Vagina (tissue), 2 donors: ENCODE results near the gene ACADS. TPM values are rescaled to one million over a fixed set of nuclear protein-coding genes. Genes with fewer than 3 reads are reported as not detected.

ENCODE experiments used
- DNase-seq, 2 donors: peaks; one replicate each; pipeline ENCODE4 v3.0.0-alpha.2; 2017; ENCODE audit errors: extremely low spot score in 2 of 2
- H3K27ac ChIP-seq: fragments of 200-600 bp; sonication (generic); one replicate; pipeline ENCODE4 v1.5.1; 2019
- H3K27me3 ChIP-seq: fragments of 200-600 bp; sonication (generic); one replicate; pipeline ENCODE4 v1.5.1; 2019
- H3K36me3 ChIP-seq, 2 donors: fragments of 200-600 bp; sonication (generic); one replicate each; pipeline ENCODE4 v1.5.1; 2017 to 2019
- H3K4me1 ChIP-seq: fragments of 200-600 bp; sonication (generic); one replicate; pipeline ENCODE4 v1.5.1; 2019
- H3K4me3 ChIP-seq, 2 donors: fragments of 200-600 bp; sonication (generic); 1 replicate in 1 of 2; 2 replicates in 1 of 2; pipeline ENCODE4 v1.5.1; 2016 to 2019
- H3K9me3 ChIP-seq: fragments of 200-600 bp; sonication (generic); one replicate; pipeline ENCODE4 v1.5.1; 2019
- CTCF ChIP-seq, 3 experiments: fragments of 450-650 bp in 2 of 3; fragments of 200-600 bp in 1 of 3; sonication (generic) in 1 of 3; IDR thresholded peaks; one replicate each; pipeline ENCODE4 v1.5.1; 2017 to 2019; ENCODE audit warnings: antibody characterized with exemption in 3 of 3, mild to moderate bottlenecking in 2 of 3, moderate library complexity in 2 of 3
- POLR2A ChIP-seq, 2 donors: fragments of 450-650 bp; IDR thresholded peaks; one replicate each; pipeline ENCODE4 v1.6.1; 2017; ENCODE audit warnings: antibody characterized with exemption in 2 of 2, mild to moderate bottlenecking in 2 of 2, moderate library complexity in 2 of 2
- POLR2AphosphoS5 ChIP-seq, 2 donors: sonication (generic); formaldehyde crosslinking; IDR thresholded peaks; one replicate each; pipeline ENCODE4 v1.9.0; 2017; ENCODE audit warnings: antibody characterized with exemption in 2 of 2, mild to moderate bottlenecking in 2 of 2, low read depth in 1 of 2; ENCODE audit not compliant: insufficient read depth in 1 of 2
- intact Hi-C: fragments of 100-400 bp; cut with DNase I; formaldehyde crosslinking; loops from one replicate; pipeline ENCODE4 v1.15.1; 2023
- total RNA-seq: library from RNA; depleted of rRNA; stranded (reverse); fragments of >200 nt; gene quantifications from one replicate; pipeline ENCODE4 v1.2.3, GENCODE V29; 2016

Gene ACADS
- total RNA-seq, 1 donor from 2014 or later, result 21.4 TPM

GRCh38 chr12:120684523-120684932 lies 41.1 kb upstream of the ACADS start:
- no peaks in the 10 kb centered on the region for H3K36me3 ChIP-seq
- intact Hi-C loops, result no loop called here
- DNase-seq, result no peak
- H3K27ac ChIP-seq, result no peak overlapping the region
- no peaks in the 10 kb centered on the region for H3K9me3 ChIP-seq
- peaks cover 27% of the 10 kb centered on the region for H3K4me1 ChIP-seq
- no peak overlapping the region for H3K4me3 ChIP-seq
- TF ChIP-seq POLR2AphosphoS5 (IDR thresholded peaks at IDR 0.05; ENCODE audit: insufficient read depth in 1 of 2, low read depth in 1 of 2) (peak in 1 of 2 donors; percentile 72), CTCF (IDR thresholded peaks at IDR 0.05) (no peak)
- H3K27me3 ChIP-seq, result no peaks in the 10 kb centered on the region

GRCh38 chr12:120685522-120685921 lies 40.1 kb upstream of the ACADS start:
- Histone ChIP-seq H3K9me3 (no peaks in the 10 kb centered on the region), H3K4me1 (peaks cover 35% of the 10 kb centered on the region), H3K4me3 (peak overlapping the region in 1 of 2 donors; percentile 77), H3K27ac (peak overlapping the region; percentile 92), H3K27me3 (no peaks in the 10 kb centered on the region), H3K36me3 (no peaks in the 10 kb centered on the region)
- DNase-seq, result no peak
- TF ChIP-seq POLR2AphosphoS5 (IDR thresholded peaks at IDR 0.05; ENCODE audit: insufficient read depth in 1 of 2, low read depth in 1 of 2), result no peak
- no peak for TF ChIP-seq CTCF (IDR thresholded peaks at IDR 0.05)
- no peak for TF ChIP-seq POLR2A (IDR thresholded peaks at IDR 0.05)
- intact Hi-C loops, result no loop called here

- peak; percentile 96 to 98 for DNase-seq
- Histone ChIP-seq H3K36me3 (no peaks in the 10 kb centered on the region), H3K27ac (peak overlapping the region; percentile 92), H3K4me3 (peak overlapping the region; percentile 72 to 77), H3K9me3 (no peaks in the 10 kb centered on the region), H3K4me1 (peaks cover 40% of the 10 kb centered on the region), H3K27me3 (no peaks in the 10 kb centered on the region)
- TF ChIP-seq POLR2AphosphoS5 (IDR thresholded peaks at IDR 0.05; ENCODE audit: insufficient read depth in 1 of 2, low read depth in 1 of 2), result no peak
- TF ChIP-seq CTCF (IDR thresholded peaks at IDR 0.05), result no peak
- TF ChIP-seq POLR2A (IDR thresholded peaks at IDR 0.05), result peak in 1 of 2 donors; percentile 18
- intact Hi-C loops, result loop anchor here (2.0 kb wide), 1 partner anchor 39 kb away; no protein-coding TSS in a partner anchor
Measured at GRCh38 chr12:120686151-120686689, 39.4 kb upstream of the ACADS start.

DNA sequence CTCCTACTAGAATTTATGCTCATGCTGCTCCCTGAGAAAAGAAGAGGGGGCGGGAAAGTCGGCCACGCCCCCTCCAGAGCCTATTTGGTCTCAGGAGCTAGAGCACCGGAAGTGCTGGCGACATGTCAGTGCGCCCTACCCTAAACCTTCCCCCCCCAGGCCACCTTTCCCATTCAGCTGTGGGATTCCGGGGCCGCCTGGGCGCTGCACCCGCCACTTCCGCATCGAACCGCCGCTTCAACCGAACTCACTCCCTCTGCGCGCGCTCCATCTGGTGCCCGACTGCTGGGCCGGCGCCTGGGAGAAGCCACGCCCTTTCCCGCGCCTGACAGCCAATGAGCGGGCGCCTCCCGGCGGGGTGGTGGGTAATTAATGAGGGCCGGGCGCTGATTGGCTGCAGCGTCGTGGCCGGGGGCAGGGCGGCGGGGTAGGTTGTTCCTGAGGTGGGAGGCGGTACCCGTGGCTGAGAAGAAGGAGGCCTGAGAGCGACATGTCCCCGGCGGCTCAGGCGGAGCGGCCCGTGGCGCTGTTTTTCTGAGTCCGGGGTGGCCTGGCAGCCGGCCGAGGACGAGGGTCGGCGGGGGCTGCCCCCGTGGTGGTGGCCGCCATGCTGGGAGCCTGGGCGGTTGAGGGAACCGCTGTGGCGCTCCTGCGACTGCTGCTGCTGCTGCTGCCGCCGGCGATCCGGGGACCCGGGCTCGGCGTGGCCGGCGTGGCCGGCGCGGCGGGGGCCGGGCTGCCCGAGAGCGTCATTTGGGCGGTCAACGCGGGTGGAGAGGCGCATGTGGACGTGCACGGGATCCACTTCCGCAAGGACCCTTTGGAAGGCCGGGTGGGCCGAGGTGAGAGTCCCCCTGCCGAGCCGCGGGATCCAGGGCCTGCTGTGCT lies 38.7 kb upstream of the ACADS start, which contains the start of gene MLEC:
Gene MLEC, plus strand, starts transcription at position 460 of the 888 bp plus-strand sequence. Its CDS starts 148 bp downstream, at position 608.
- Histone ChIP-seq H3K27ac (peak within 1 kb of the TSS; percentile 92), H3K27me3 (no peaks in the 10 kb centered on the region), H3K4me3 (peak within 1 kb of the TSS; percentile 72 to 77), H3K36me3 (no peaks in the 10 kb centered on the region), H3K4me1 (peaks cover 47% of the 10 kb centered on the region), H3K9me3 (no peaks in the 10 kb centered on the region)
- peak; percentile 82 to 93 for TF ChIP-seq POLR2AphosphoS5 (IDR thresholded peaks at IDR 0.05; ENCODE audit: insufficient read depth in 1 of 2, low read depth in 1 of 2)
- TF ChIP-seq CTCF (IDR thresholded peaks at IDR 0.05), result no peak
- peak in 1 of 2 donors; percentile 59 for TF ChIP-seq POLR2A (IDR thresholded peaks at IDR 0.05)
- intact Hi-C loops, result loop anchor here (2.0 kb wide), 1 partner anchor 40 kb away; no protein-coding TSS in a partner anchor
- DNase-seq, result peak; percentile 98 to 99
